ENCODE results near the gene PIK3CD.
A peak's percentile ranks its signal among the peaks of the same experiment; 100 is the strongest.

PIK3CD gene

DNA sequence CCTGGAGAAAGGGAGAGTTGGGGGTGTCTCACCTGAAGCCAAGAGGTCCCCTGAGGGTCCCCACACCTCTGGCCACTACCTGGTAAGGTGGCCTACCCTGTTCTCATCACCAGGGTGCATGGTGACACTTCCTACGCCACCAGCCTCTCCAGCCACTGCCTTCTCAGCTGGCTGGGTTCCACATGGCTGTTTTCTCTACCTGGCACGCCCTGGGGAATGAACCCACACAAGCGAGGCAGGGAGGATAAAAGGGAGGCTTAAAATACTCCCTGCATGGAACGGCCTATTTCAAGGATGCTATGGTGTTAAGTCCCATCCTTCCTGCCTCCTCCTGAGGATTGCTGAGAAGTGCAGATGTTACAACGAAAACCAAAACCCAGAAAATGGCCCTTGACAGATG lies 84.7 kb downstream of the PIK3CD start:
- Histone ChIP-seq H3K9me3 (ENCODE audit: insufficient read depth, low read depth, low read length) (peaks cover 3% of the 10 kb centered on the region), H2AK5ac (ENCODE audit: low read length) (no peak overlapping the region), H3K14ac (ENCODE audit: low read length) (no peak overlapping the region), H3K79me1 (ENCODE audit: low read length) (no peaks in the 10 kb centered on the region), H4K91ac (ENCODE audit: low read depth, low read length) (no peak overlapping the region), H3K4me1 (ENCODE audit: control insufficient read depth in 1 of 2, insufficient read depth in 2 of 2, low read length in 2 of 2) (no peaks in the 10 kb centered on the region), H3K9ac (ENCODE audit: low read length) (no peak overlapping the region), H3K4me3 (ENCODE audit: low read depth, low read length) (no peak overlapping the region), H2BK120ac (ENCODE audit: insufficient read depth, low read length, poor library complexity) (no peak overlapping the region), H2AFZ (ENCODE audit: insufficient read depth, low read length, poor library complexity) (no peak overlapping the region), H3K27ac (ENCODE audit: low read depth, low read length) (no peak overlapping the region), H3K36me3 (ENCODE audit: control insufficient read depth in 1 of 2, insufficient read depth in 2 of 2, low read length in 2 of 2) (peaks cover 61 to 68% of the 10 kb centered on the region in 2 experiments), H3K23ac (ENCODE audit: low read length) (no peak overlapping the region), H3K4me2 (ENCODE audit: low read length) (no peak overlapping the region), H3K79me2 (ENCODE audit: control insufficient read depth, insufficient read depth, low read length, poor library complexity) (no peaks in the 10 kb centered on the region), H3K4ac (ENCODE audit: low read depth, low read length) (no peak overlapping the region), H4K12ac (ENCODE audit: low read depth, low read length) (no peak overlapping the region), H2BK12ac (ENCODE audit: low read length) (no peak overlapping the region), H4K8ac (ENCODE audit: low read depth, low read length) (no peak overlapping the region), H3K27me3 (ENCODE audit: insufficient read depth, low read length) (no peaks in the 10 kb centered on the region), H3K18ac (ENCODE audit: low read length) (no peak overlapping the region), H2BK5ac (ENCODE audit: low read depth, low read length, poor library complexity) (no peak overlapping the region)
- no peak for DNase-seq
- WGBS (ENCODE audit: extremely low coverage, insufficient coverage, insufficient read length), result no CpG with 5 or more reads among the region's 5 CpGs

DNA sequence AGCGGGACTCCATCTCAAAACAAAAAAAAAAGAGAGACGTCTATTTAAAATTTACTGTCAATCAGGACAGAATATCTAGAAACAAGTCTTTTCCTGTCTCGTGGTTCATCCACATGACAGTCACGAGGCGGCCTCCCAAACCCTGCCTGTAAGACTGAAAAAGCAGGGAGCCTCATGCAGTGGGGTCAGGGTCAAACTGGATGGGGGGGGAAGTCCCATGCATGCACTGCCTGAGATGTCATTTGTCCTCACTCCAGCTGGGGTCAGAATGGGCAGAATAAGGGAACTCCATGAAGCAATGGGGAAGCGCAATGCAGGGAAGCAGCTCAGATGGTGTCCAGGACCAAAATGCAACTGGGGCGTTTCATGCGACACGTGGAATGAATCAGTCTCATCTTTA lies 85.5 kb downstream of the PIK3CD start:
- DNase-seq, result peak in 1 of 2 donors; percentile 14
- H3K36me3 ChIP-seq (ENCODE audit: control insufficient read depth in 1 of 2, insufficient read depth in 2 of 2, low read length in 2 of 2), result peaks cover 55 to 64% of the 10 kb centered on the region in 2 experiments
- no peak overlapping the region for H4K12ac ChIP-seq (ENCODE audit: low read depth, low read length)
- H2AK5ac ChIP-seq (ENCODE audit: low read length), result no peak overlapping the region
- no peak overlapping the region for H3K4ac ChIP-seq (ENCODE audit: low read depth, low read length)
- H2BK12ac ChIP-seq (ENCODE audit: low read length), result no peak overlapping the region
- H3K79me1 ChIP-seq (ENCODE audit: low read length), result no peaks in the 10 kb centered on the region
- H3K23ac ChIP-seq (ENCODE audit: low read length), result no peak overlapping the region
- H2AFZ ChIP-seq (ENCODE audit: insufficient read depth, low read length, poor library complexity), result no peak overlapping the region
- no peak overlapping the region for H3K18ac ChIP-seq (ENCODE audit: low read length)
- H3K4me2 ChIP-seq (ENCODE audit: low read length), result no peak overlapping the region
- no peaks in the 10 kb centered on the region for H3K4me1 ChIP-seq (ENCODE audit: control insufficient read depth in 1 of 2, insufficient read depth in 2 of 2, low read length in 2 of 2)
- no peak overlapping the region for H4K8ac ChIP-seq (ENCODE audit: low read depth, low read length)
- H3K27ac ChIP-seq (ENCODE audit: low read depth, low read length), result no peak overlapping the region
- H4K91ac ChIP-seq (ENCODE audit: low read depth, low read length), result no peak overlapping the region
- no peak overlapping the region for H3K14ac ChIP-seq (ENCODE audit: low read length)
- no peaks in the 10 kb centered on the region for H3K79me2 ChIP-seq (ENCODE audit: control insufficient read depth, insufficient read depth, low read length, poor library complexity)
- H3K4me3 ChIP-seq (ENCODE audit: low read depth, low read length), result no peak overlapping the region
- no peak overlapping the region for H2BK5ac ChIP-seq (ENCODE audit: low read depth, low read length, poor library complexity)
- H3K9me3 ChIP-seq (ENCODE audit: insufficient read depth, low read depth, low read length), result peaks cover 3% of the 10 kb centered on the region
- H3K9ac ChIP-seq (ENCODE audit: low read length), result no peak overlapping the region
- no peaks in the 10 kb centered on the region for H3K27me3 ChIP-seq (ENCODE audit: insufficient read depth, low read length)
- WGBS (ENCODE audit: extremely low coverage, insufficient coverage, insufficient read length), result no CpG with 5 or more reads among the region's 9 CpGs
- H2BK120ac ChIP-seq (ENCODE audit: insufficient read depth, low read length, poor library complexity), result no peak overlapping the region

DNA sequence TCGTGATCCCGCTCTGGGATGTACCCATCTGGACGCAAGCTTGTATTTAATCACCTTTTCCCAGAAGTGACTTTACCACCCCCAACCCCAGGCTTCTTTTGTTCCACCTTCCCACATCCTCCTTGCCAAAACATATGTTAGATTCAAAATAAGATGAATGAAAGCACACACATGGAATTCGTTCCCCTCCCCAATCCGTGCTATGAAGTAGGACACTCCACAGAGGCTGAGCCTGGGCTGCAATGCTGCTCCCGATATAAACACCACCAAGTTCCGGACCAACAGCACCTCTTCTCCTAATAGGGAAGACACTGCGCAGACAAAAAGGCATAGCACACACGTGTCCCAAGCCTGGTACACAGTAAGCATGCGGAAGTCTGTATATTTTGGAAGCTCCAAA lies 86.1 kb downstream of the PIK3CD start:
- no peak overlapping the region for H3K4ac ChIP-seq (ENCODE audit: low read depth, low read length)
- no peak overlapping the region for H4K12ac ChIP-seq (ENCODE audit: low read depth, low read length)
- H4K8ac ChIP-seq (ENCODE audit: low read depth, low read length), result no peak overlapping the region
- H2AK5ac ChIP-seq (ENCODE audit: low read length), result no peak overlapping the region
- no peak overlapping the region for H2AFZ ChIP-seq (ENCODE audit: insufficient read depth, low read length, poor library complexity)
- no peak overlapping the region for H4K91ac ChIP-seq (ENCODE audit: low read depth, low read length)
- no peak overlapping the region for H3K23ac ChIP-seq (ENCODE audit: low read length)
- DNase-seq, result no peak
- H3K27ac ChIP-seq (ENCODE audit: low read depth, low read length), result no peak overlapping the region
- H3K79me2 ChIP-seq (ENCODE audit: control insufficient read depth, insufficient read depth, low read length, poor library complexity), result no peaks in the 10 kb centered on the region
- no peak overlapping the region for H3K4me3 ChIP-seq (ENCODE audit: low read depth, low read length)
- H3K9me3 ChIP-seq (ENCODE audit: insufficient read depth, low read depth, low read length), result peaks cover 3% of the 10 kb centered on the region
- H3K18ac ChIP-seq (ENCODE audit: low read length), result no peak overlapping the region
- H2BK12ac ChIP-seq (ENCODE audit: low read length), result no peak overlapping the region
- no peaks in the 10 kb centered on the region for H3K4me1 ChIP-seq (ENCODE audit: control insufficient read depth in 1 of 2, insufficient read depth in 2 of 2, low read length in 2 of 2)
- no peak overlapping the region for H3K14ac ChIP-seq (ENCODE audit: low read length)
- H3K9ac ChIP-seq (ENCODE audit: low read length), result no peak overlapping the region
- no peak overlapping the region for H3K4me2 ChIP-seq (ENCODE audit: low read length)
- no peak overlapping the region for H2BK5ac ChIP-seq (ENCODE audit: low read depth, low read length, poor library complexity)
- WGBS (ENCODE audit: extremely low coverage, insufficient coverage, insufficient read length), result no CpG with 5 or more reads among the region's 10 CpGs
- H3K36me3 ChIP-seq (ENCODE audit: control insufficient read depth in 1 of 2, insufficient read depth in 2 of 2, low read length in 2 of 2), result peaks cover 50 to 58% of the 10 kb centered on the region in 2 experiments
- no peak overlapping the region for H2BK120ac ChIP-seq (ENCODE audit: insufficient read depth, low read length, poor library complexity)
- H3K79me1 ChIP-seq (ENCODE audit: low read length), result no peaks in the 10 kb centered on the region
- no peaks in the 10 kb centered on the region for H3K27me3 ChIP-seq (ENCODE audit: insufficient read depth, low read length)

DNA sequence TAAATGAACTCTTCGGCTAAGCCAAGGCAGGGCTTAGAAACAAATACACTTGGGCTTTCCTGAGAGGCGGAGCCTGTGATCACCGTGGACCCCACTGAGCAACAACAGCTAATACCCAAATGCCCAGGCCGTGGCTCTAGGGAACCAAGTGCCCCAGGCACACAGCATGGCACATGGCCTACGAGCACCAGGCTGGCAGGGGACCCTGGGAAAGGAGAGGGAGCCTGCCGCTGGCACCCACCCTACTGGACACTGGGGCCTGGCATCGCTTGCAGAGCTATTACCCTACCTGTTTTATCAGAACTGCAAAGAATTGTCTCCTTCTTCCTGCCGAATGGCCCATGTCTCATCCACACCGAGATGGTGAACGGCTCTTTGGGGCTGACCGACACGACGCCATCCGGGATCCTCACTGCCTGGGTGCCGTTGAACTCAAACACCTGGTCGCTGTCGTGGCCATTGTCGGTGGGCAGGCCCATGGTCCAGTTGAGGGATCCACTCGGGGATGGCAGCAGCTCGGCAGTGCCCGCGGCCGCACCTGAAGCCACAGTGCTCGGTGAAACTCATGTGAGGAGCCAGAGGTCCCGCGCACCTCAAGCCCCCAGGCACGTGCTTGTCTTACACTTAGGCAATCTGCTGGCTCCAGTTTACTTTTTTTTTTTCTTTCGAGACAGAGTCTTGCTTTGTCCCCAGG lies 92.7 kb downstream of the PIK3CD start:
- Histone ChIP-seq H2BK5ac (ENCODE audit: low read depth, low read length, poor library complexity) (no peak overlapping the region), H3K79me1 (ENCODE audit: low read length) (no peaks in the 10 kb centered on the region), H3K14ac (ENCODE audit: low read length) (no peak overlapping the region), H4K8ac (ENCODE audit: low read depth, low read length) (no peak overlapping the region), H2BK120ac (ENCODE audit: insufficient read depth, low read length, poor library complexity) (no peak overlapping the region), H3K36me3 (ENCODE audit: control insufficient read depth in 1 of 2, insufficient read depth in 2 of 2, low read length in 2 of 2) (peaks cover 24 to 29% of the 10 kb centered on the region in 2 experiments), H4K12ac (ENCODE audit: low read depth, low read length) (no peak overlapping the region), H2AK5ac (ENCODE audit: low read length) (no peak overlapping the region), H3K4me3 (ENCODE audit: low read depth, low read length) (no peak overlapping the region), H3K27me3 (ENCODE audit: insufficient read depth, low read length) (no peaks in the 10 kb centered on the region), H2AFZ (ENCODE audit: insufficient read depth, low read length, poor library complexity) (no peak overlapping the region), H3K4me1 (ENCODE audit: control insufficient read depth in 1 of 2, insufficient read depth in 2 of 2, low read length in 2 of 2) (no peaks in the 10 kb centered on the region), H3K4ac (ENCODE audit: low read depth, low read length) (no peak overlapping the region), H2BK12ac (ENCODE audit: low read length) (no peak overlapping the region), H3K18ac (ENCODE audit: low read length) (no peak overlapping the region), H3K79me2 (ENCODE audit: control insufficient read depth, insufficient read depth, low read length, poor library complexity) (no peaks in the 10 kb centered on the region), H3K23ac (ENCODE audit: low read length) (no peak overlapping the region), H3K9ac (ENCODE audit: low read length) (no peak overlapping the region), H3K27ac (ENCODE audit: low read depth, low read length) (no peak overlapping the region), H3K4me2 (ENCODE audit: low read length) (no peak overlapping the region), H3K9me3 (ENCODE audit: insufficient read depth, low read depth, low read length) (no peaks in the 10 kb centered on the region), H4K91ac (ENCODE audit: low read depth, low read length) (no peak overlapping the region)
- WGBS (ENCODE audit: extremely low coverage, insufficient coverage, insufficient read length), result no CpG with 5 or more reads among the region's 28 CpGs
- DNase-seq, result no peak
